Stimulated activated CD4-positive, alpha-beta T cell treated with anti-CD3 and anti-CD28 coated beads, Interleukin-4, amount 100 ng/mL, for 4 hours (primary cell): ENCODE data around the gene GOLM1.
A peak's percentile ranks its signal among the peaks of the same experiment; 100 is the strongest.
"Not testable (repeated sequence)": the region's sequence is repeated elsewhere in the genome, so short reads cannot be mapped to it uniquely, and the experiment has no call there.

Source experiments
- DNase-seq, 2 experiments: peaks; one replicate each; pipeline ENCODE4 v3.0.0-alpha.2; 2020

The GOLM1 gene, protein sequence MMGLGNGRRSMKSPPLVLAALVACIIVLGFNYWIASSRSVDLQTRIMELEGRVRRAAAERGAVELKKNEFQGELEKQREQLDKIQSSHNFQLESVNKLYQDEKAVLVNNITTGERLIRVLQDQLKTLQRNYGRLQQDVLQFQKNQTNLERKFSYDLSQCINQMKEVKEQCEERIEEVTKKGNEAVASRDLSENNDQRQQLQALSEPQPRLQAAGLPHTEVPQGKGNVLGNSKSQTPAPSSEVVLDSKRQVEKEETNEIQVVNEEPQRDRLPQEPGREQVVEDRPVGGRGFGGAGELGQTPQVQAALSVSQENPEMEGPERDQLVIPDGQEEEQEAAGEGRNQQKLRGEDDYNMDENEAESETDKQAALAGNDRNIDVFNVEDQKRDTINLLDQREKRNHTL

GRCh38 chr9:86098824-86099700 is at the start of gene GOLM1:
Gene GOLM1 (minus strand): TSS chr9:86099558. CDS start chr9:86079320, 20,238 bp downstream.
- peak in 1 of 2 experiments; percentile 28 for DNase-seq

DNA sequence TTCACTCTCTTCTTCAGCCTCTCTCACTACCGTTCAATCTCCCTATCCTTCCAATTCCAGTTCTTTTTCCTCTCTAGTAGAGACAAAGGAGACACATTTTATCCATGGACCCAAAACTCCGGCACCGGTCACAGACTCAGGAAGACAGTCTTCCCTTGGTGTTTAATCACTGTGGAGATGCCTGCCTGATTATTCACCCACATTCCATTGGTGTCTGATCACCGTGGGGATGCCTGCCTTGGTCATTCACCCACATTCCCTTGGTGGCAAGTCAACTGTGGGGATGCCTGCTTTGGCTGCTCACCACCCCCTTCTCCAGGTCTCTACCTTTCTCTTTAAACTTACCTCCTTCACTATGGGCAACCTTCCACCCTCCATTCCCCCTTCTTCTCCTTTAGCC is 47.3 kb upstream of the GOLM1 start:
- DNase-seq = not testable (repeated sequence)

DNA sequence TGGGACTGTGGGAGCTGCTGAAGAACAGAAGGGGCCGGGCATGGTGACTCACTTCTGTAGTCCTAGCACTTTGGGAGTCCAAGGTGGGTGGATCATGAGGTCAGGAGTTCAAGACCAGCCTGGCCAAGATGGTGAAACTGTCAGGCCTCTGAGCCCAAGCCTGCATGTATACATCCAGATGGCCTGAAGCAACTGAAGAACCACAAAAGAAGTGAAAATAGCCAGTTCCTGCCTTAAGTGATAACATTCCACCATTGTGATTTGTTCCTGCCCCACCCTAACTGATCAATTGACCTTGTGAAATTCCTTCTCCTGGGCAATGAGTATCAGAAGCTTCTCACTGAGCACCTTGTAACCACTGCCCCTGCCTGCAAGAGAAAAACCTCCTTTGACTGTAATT is 46.6 kb upstream of the GOLM1 start:
- not testable (repeated sequence) for DNase-seq

DNA sequence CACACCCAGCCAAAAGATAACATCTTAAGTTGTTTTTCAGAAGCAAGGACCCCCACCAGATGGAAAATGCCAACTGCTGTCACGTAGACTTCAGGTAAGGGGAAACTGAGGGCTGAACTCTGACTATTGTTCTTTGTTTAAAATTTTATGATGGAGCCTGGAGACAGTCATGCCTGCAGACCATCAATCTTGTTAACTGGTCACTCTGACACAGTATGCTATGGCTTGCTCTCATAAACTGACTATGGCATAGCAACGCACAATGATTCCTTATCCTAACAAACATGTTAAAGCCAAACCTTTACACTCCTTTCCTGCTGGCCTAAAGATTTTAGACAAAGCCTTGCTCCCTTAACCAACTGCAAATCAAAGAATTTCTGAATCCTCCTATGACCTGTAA is 43.6 kb upstream of the GOLM1 start:
- DNase-seq = no peak

DNA sequence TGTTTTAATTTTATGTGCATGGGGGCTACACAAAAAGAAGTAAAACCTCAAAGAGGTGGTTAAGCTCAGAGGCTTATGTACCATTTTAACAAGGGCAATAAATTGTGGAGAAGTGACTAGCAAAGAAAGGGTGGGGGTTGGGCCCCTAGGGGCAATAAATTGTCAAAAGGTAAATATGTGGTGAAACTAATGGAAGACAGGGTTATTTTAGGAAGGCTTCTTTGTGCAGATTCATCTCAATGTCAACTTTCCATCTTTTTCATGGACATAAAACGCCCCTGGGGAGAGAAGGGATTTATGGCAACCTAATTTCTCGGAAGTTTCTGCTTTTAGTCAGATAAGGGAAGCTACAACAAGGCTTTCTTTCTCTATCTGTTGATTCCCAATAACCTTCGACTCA is 42.5 kb upstream of the GOLM1 start:
- no peak for DNase-seq

DNA sequence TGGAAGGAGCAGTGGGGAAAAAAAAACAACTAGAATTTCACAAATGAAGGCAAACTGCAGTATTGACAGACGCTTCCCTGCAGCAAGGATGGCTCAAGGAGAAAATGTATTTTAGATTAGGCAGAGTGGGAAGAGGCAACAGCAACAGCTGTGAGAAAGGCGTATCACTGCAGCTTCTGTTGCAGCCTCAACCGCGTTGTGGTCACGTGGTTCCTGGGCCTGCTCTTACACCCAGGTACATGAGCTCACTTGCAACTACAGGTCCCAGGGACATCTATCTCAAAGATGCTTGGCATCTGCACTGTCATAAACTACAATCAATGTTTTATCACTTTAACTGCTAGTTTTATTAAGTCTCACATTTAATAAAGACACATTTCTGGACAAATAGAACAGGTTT is 36.0 kb upstream of the GOLM1 start:
- no peak for DNase-seq

- no peak for DNase-seq
Observed at GRCh38 chr9:86134361-86134760, 35.0 kb upstream of the GOLM1 start.

DNA sequence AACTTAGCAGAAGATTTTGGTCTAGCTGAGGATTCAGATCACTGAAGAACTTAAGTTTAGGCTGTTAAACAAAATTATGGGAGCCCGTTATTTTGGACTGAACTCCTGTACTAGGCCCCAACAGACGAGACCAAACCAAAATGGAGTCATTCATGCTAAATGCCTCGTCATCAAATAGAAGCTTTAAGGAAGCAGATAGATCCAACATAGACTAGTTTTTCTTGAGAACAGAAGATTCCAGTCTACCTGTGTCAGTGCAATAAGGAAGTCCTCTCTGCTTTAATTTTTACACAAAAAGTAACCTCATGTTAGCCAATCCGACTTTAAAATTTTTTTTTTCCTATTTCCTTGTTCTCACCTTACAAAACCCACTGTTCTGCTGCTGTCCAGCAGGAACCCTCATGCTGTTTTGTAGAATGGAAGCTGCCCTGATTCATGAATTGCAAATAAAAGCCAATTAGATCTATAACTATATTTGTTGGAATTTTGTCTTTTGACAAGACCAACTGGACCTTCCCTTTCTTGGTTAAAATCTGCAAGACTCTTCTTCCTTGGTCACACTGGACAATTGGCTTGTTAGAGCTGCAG is 29.0 kb upstream of the GOLM1 start:
- no peak for DNase-seq

DNA sequence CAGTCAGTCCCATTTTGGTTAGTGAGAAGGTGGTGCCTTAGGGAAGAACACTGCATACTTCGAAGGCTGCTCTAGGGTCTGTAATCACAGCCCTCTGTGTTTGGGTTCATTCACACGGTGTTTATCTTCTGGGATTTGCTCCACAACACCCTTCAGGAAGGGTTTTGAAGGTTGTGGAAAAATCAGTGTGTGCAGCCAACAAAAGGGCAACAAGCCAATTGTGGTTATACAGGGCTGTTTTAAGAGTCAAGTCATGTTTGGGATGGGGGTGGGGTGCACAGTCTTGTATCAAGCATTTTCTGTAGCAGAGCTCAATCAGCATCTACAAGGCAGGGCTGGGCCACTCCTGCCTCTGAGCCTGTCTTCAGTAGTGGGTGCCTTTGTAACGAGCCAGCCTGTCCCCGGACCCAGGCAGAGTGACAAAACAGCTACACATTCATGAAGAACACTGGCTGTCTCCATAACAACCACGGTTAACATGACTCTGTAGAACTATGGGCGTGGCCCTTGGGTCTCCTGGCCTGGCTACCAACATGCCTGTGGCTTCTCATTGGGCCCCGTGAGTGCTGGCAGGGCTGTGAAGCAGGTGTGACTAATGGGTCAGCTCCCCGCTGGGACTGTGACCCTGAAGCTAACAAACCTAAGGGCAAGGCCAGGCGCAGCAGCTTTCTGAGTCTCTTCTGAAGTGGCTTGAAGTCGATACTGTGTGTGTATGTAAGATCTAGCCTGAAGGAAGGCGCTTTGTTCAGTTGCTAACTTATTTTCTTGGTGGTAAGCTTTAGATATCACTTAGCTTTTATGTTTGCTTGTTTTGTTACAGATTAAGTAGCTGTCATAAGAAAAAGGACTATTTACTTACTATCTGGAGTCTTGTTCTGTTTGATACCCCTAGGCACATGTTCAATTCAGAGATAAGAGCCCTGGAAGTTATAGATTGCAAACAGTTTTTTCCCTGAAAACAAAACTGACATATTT is 27.9 kb upstream of the GOLM1 start:
- DNase-seq = no peak

DNA sequence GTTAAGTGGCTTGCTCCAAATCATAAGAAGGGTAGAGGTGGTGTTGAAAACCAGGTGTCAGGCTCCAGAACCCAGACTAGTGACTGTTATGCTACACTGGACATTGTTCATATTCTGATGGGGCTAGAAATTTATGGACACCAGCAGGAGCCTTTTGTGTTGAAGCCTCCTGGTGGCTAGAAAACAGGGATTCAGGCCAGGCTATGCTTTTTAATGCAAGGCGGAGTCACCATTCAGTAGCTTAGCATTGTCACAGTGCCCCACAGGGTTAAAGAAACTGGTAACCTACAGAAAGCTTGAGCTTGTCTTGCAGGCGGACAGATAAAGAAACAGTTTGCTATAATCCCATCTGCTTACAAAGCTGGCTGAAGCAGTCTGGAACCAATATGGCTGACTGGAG is 23.0 kb upstream of the GOLM1 start:
- no peak for DNase-seq

- no peak for DNase-seq
Observed at GRCh38 chr9:86119457-86119856, 20.1 kb upstream of the GOLM1 start.

GRCh38 chr9:86116425-86116824 is 17.1 kb upstream of the GOLM1 start:
- no peak for DNase-seq

GRCh38 chr9:86115886-86116285 is 16.5 kb upstream of the GOLM1 start:
- no peak for DNase-seq

DNA sequence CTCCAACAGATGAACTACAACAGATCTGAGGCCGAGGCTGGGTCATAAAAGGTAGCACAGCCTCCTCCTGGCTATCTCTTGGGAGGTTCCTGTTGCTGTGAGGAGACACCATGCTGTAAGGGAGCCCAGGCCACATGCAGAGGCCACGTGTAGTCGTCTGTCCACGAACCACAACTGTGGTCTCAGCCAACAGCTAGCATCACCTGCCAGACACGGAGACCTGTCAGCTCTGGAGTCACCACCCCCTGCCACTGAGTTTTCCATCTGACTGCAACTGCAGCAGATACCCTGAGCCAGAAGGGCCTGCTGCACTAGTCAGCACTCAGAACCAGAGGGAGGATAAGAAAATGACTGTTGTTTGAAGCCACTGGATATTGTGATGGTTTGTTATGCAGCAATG is 12.7 kb upstream of the GOLM1 start:
- DNase-seq = no peak

DNA sequence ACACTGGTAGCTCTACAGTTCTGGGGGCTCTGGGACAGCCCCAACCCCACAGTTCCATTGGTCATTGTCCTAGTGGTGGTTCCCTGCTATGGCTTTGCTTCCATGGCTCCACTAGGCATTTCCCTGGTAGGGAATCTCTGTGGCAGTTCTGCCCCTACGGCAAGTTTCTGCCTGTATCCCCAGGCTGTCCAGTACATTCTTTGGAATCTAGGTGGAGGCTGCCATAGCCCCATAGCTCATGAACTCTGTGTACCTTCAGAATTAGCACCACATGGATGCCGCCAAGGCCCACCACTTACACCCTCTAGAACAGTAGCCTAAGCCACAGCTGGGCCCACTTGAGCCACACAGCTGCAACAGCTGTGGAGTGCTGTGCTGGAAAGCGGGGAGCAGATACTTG is 3.3 kb upstream of the GOLM1 start:
- DNase-seq = no peak

GRCh38 chr9:86099701-86100364 is 475 bp upstream of the GOLM1 start:
- peak; percentile 10 for DNase-seq

- DNase-seq = no peak
Observed at GRCh38 chr9:86097510-86098224, 1.7 kb downstream of the GOLM1 start.

DNA sequence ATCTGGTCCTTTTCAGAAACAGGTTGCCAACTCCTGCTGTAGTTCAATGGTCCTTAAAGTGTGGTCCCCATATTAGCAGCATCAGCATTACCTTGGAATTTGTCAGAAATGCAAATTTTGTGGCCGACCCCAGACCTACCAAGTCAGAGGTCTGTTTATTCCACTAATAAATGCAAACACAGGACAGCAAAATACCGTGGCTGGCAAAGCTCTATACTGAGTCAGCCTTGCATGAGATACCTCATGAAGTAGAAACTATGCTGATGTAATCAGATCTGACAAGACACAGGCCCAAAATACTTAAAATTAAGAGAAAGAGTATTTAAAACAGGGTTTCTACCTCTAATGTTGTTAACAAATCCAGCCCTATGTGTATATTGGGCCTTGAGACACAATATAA is 3.0 kb downstream of the GOLM1 start:
- DNase-seq = no peak

DNA sequence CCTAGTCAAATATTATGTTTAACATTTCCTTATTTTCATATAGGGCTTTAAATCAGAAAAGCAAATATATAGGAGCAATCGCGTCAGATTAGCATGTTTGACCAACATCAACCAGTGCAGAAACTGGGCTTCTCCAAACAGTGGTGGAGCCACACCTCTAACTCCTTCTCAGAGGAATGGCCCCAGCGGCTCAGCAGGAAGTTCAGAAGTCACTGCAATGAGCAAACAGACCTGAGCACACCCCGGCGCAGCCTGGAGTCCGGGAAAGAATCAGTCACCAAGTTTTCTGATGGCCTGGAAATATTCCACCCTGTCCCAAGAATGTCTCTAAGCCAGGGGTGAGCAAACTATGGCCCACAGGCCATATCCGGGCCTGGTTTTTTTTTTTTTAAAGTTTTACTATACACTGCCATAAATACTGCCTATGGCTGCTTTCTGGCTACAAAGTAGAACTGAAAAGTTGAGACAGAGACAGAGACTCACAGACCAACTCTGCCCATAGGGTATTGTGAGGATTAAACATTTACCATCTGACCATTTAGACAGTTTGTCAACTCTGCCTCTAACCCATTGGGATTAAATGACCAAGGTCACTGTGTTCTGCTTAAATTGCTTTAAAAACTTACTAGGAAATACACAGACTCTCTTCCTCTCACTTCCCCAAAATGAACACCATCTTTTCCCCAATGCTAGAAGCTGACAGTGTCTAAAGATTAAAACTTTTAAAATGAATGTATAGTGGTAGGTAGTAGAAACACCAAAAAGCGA is 5.4 kb downstream of the GOLM1 start:
- no peak for DNase-seq

DNA sequence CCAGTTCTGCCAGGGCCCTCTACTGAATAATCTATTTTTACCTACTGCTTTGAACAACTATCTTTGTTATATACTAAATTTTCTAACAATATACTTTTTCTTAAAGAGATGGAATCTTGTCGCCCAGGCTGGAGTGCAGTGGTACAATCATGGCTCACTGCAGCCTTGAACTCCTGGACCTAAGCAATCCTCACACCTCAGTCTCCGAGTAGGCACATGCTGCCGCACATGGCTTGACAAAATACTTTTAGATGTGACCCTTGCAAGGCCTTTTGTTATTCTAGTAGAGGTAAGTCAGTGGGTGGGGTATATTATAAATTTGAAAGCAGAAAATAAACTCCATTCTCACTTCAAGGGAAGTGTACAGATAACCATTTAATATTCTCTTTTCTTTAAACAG is 7.9 kb downstream of the GOLM1 start:
- DNase-seq = no peak
